Tibial nerve (tissue), 4 donors: ENCODE data around the gene DYNC1I1.

ENCODE experiments used
- EP300 ChIP-seq, 2 donors: sonication (generic); formaldehyde crosslinking; IDR thresholded peaks; one replicate each; pipeline ENCODE4 v1.6.1; 2017; ENCODE audit warnings: antibody characterized with exemption in 2 of 2, mild to moderate bottlenecking in 1 of 2
- POLR2A ChIP-seq, 2 donors: fragments of 450-650 bp; IDR thresholded peaks; one replicate each; pipeline ENCODE4 v1.6.1; 2017; ENCODE audit warnings: antibody characterized with exemption in 2 of 2, mild to moderate bottlenecking in 2 of 2, moderate library complexity in 2 of 2
- TF ChIP-seq, protein P1 (sequence below), 5 experiments: fragments of 200-600 bp in 3 of 5; fragments of 450-650 bp in 2 of 5; sonication (generic) in 3 of 5; IDR thresholded peaks; one replicate each; pipeline ENCODE4 v1.5.1; 2016 to 2019; ENCODE audit warnings: antibody characterized with exemption in 5 of 5, mild to moderate bottlenecking in 3 of 5, moderate library complexity in 2 of 5

DNA sequence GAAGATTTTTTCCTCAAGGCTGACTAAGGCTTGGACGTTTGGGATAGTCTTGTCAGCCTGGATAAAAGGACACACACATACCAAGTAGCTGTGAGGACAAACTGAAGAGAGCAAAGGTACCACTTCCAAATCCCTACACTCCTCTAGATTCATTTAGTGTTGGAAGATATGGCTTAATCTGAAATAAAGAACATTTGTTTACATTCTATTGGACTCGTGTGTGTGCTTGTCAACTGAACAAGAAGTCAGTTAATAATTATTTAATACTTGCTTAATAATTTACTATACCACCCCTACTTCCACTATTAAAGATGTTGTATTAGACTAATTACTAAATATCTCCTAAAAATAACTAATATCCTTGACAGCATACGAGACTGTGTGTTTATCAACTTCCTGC is 23.3 kb upstream of the DYNC1I1 start:
- TF ChIP-seq, protein P1, sequence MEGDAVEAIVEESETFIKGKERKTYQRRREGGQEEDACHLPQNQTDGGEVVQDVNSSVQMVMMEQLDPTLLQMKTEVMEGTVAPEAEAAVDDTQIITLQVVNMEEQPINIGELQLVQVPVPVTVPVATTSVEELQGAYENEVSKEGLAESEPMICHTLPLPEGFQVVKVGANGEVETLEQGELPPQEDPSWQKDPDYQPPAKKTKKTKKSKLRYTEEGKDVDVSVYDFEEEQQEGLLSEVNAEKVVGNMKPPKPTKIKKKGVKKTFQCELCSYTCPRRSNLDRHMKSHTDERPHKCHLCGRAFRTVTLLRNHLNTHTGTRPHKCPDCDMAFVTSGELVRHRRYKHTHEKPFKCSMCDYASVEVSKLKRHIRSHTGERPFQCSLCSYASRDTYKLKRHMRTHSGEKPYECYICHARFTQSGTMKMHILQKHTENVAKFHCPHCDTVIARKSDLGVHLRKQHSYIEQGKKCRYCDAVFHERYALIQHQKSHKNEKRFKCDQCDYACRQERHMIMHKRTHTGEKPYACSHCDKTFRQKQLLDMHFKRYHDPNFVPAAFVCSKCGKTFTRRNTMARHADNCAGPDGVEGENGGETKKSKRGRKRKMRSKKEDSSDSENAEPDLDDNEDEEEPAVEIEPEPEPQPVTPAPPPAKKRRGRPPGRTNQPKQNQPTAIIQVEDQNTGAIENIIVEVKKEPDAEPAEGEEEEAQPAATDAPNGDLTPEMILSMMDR (IDR thresholded peaks at IDR 0.05) = no peak
- no peak for TF ChIP-seq POLR2A (IDR thresholded peaks at IDR 0.05)
- TF ChIP-seq EP300 (IDR thresholded peaks at IDR 0.05) = no peak
